ENCODE results near the gene DENND1A.

DENND1A gene

GRCh38 chr9:123684393-123685149, 245.4 kb downstream of the DENND1A start:
- DNase-seq (ENCODE audit: low spot score): no peak

- DNase-seq (ENCODE audit: low spot score): no peak
Measured at GRCh38 chr9:123682746-123683145, 247.2 kb downstream of the DENND1A start.

- no peak for DNase-seq (ENCODE audit: low spot score)
Measured at GRCh38 chr9:123680352-123680751, 249.6 kb downstream of the DENND1A start.

GRCh38 chr9:123679330-123679987, 250.5 kb downstream of the DENND1A start:
- DNase-seq (ENCODE audit: low spot score): peak; percentile 24

- DNase-seq (ENCODE audit: low spot score): no peak
Measured at GRCh38 chr9:123678878-123679329, 251.0 kb downstream of the DENND1A start.

GRCh38 chr9:123678038-123678877, 251.7 kb downstream of the DENND1A start:
- DNase-seq (ENCODE audit: low spot score): peak; percentile 23

GRCh38 chr9:123676869-123677268, 253.1 kb downstream of the DENND1A start:
- no peak for DNase-seq (ENCODE audit: low spot score)

- DNase-seq (ENCODE audit: low spot score): no peak
Measured at GRCh38 chr9:123669346-123669745, 260.6 kb downstream of the DENND1A start.

GRCh38 chr9:123663529-123663928, 266.4 kb downstream of the DENND1A start:
- DNase-seq (ENCODE audit: low spot score): no peak

GRCh38 chr9:123662057-123662776, 267.7 kb downstream of the DENND1A start:
- DNase-seq (ENCODE audit: low spot score): no peak

GRCh38 chr9:123660691-123661466, 269.0 kb downstream of the DENND1A start:
- no peak for DNase-seq (ENCODE audit: low spot score)

GRCh38 chr9:123659358-123659757, 270.6 kb downstream of the DENND1A start:
- no peak for DNase-seq (ENCODE audit: low spot score)

GRCh38 chr9:123658792-123659191, 271.1 kb downstream of the DENND1A start:
- DNase-seq (ENCODE audit: low spot score): peak; percentile 26

- no peak for DNase-seq (ENCODE audit: low spot score)
Measured at GRCh38 chr9:123657941-123658340, 272.0 kb downstream of the DENND1A start.

- no peak for DNase-seq (ENCODE audit: low spot score)
Measured at GRCh38 chr9:123657099-123657498, 272.8 kb downstream of the DENND1A start.

GRCh38 chr9:123656565-123656964, 273.4 kb downstream of the DENND1A start:
- no peak for DNase-seq (ENCODE audit: low spot score)

GRCh38 chr9:123655681-123656423, 274.1 kb downstream of the DENND1A start:
- no peak for DNase-seq (ENCODE audit: low spot score)

GRCh38 chr9:123654994-123655637, 274.8 kb downstream of the DENND1A start:
- DNase-seq (ENCODE audit: low spot score): no peak

GRCh38 chr9:123654218-123654993, 275.5 kb downstream of the DENND1A start:
- no peak for DNase-seq (ENCODE audit: low spot score)
